GM23338 (cell line): ENCODE data around the gene AADAT. TPM values are rescaled to one million over a fixed set of nuclear protein-coding genes. Genes with fewer than 3 reads are reported as not detected.

Source experiments
- ATAC-seq: fragments of 200-7000 bp; cut with Tn5 transposase; 3 replicates; pipeline ENCODE4 v1.9.1; 2020
- DNase-seq: peaks from one replicate; pipeline ENCODE4 v3.0.0-alpha.2; 2015; ENCODE audit warnings: low spot score
- H2AFZ ChIP-seq: fragments of 200-600 bp; sonication (generic); 2 replicates; pipeline ENCODE4 v1.8.0; 2016; ENCODE audit warnings: antibody characterized with exemption, mild to moderate bottlenecking, moderate library complexity
- H3F3A ChIP-seq: fragments of 200-600 bp; sonication (generic); replicated peaks from 2 replicates; pipeline ENCODE4 v1.8.0; 2017; ENCODE audit warnings: antibody characterized with exemption, mixed run types, low read depth
- H3K27ac ChIP-seq: fragments of 200-600 bp; sonication (generic); 2 replicates; pipeline ENCODE4 v1.6.1; 2016; ENCODE audit warnings: low read depth
- H3K27me3 ChIP-seq: fragments of 200-600 bp; sonication (generic); 2 replicates; pipeline ENCODE4 v1.8.0; 2016; ENCODE audit warnings: mild to moderate bottlenecking, mixed run types, moderate library complexity; ENCODE audit not compliant: insufficient read depth
- H3K36me3 ChIP-seq: fragments of 200-600 bp; sonication (generic); 2 replicates; pipeline ENCODE4 v1.8.0; 2016; ENCODE audit warnings: mild to moderate bottlenecking; ENCODE audit not compliant: insufficient read depth
- H3K4me1 ChIP-seq: fragments of 200-600 bp; sonication (generic); 2 replicates; pipeline ENCODE4 v1.8.0; 2016; ENCODE audit warnings: mild to moderate bottlenecking, moderate library complexity; ENCODE audit not compliant: insufficient read depth
- H3K4me2 ChIP-seq: fragments of 200-600 bp; sonication (generic); 2 replicates; pipeline ENCODE4 v1.7.1; 2017; ENCODE audit warnings: mixed run types
- H3K4me3 ChIP-seq: fragments of 200-600 bp; sonication (generic); 2 replicates; pipeline ENCODE4 v1.6.1; 2016; ENCODE audit warnings: mixed run types
- H3K79me2 ChIP-seq: fragments of 200-600 bp; sonication (generic); replicated peaks from 2 replicates; pipeline ENCODE4 v1.8.0; 2017; ENCODE audit warnings: mild to moderate bottlenecking; ENCODE audit not compliant: insufficient read depth
- H3K9me2 ChIP-seq: fragments of 200-600 bp; sonication (generic); 2 replicates; pipeline ENCODE4 v1.8.0; 2017; ENCODE audit not compliant: insufficient read depth
- H4K20me1 ChIP-seq: fragments of 200-600 bp; sonication (generic); replicated peaks from 2 replicates; pipeline ENCODE4 v1.8.0; 2017; ENCODE audit warnings: mild to moderate bottlenecking; ENCODE audit not compliant: insufficient read depth
- H3K27ac Mint-ChIP-seq: 2 replicates; pipeline ENCODE4 v1.8.0; 2020; ENCODE audit warnings: inconsistent platforms, mild to moderate bottlenecking, moderate library complexity, mixed read lengths
- H3K27me3 Mint-ChIP-seq: 3 replicates; pipeline ENCODE4 v1.8.0; 2022; ENCODE audit warnings: low read depth, mild to moderate bottlenecking, moderate library complexity, mixed read lengths, inconsistent platforms; ENCODE audit not compliant: insufficient read depth, poor library complexity
- H3K36me3 Mint-ChIP-seq: 3 replicates; pipeline ENCODE4 v1.8.0; 2021; ENCODE audit warnings: low read depth, mild to moderate bottlenecking, inconsistent platforms, moderate library complexity, mixed read lengths
- H3K4me1 Mint-ChIP-seq: 3 replicates; pipeline ENCODE4 v1.8.0; 2020; ENCODE audit warnings: mild to moderate bottlenecking, inconsistent platforms, mixed read lengths
- H3K4me3 Mint-ChIP-seq: 3 replicates; pipeline ENCODE4 v1.8.0; 2021; ENCODE audit warnings: moderate library complexity, mild to moderate bottlenecking, inconsistent platforms, mixed read lengths
- H3K9me3 Mint-ChIP-seq: 3 replicates; pipeline ENCODE4 v1.8.0; 2020; ENCODE audit warnings: moderate library complexity, mild to moderate bottlenecking, inconsistent platforms, mixed read lengths
- CREB1 ChIP-seq: fragments of 250-450 bp; sonication (Bioruptor Pico); IDR thresholded peaks from 2 replicates; pipeline ENCODE4 v1.5.0; 2020; ENCODE audit warnings: low read depth, mild to moderate bottlenecking, moderate library complexity
- CTCF ChIP-seq, 2 experiments: fragments of 200-600 bp in 1 of 2; sonication (generic) in 1 of 2; conservative IDR thresholded peaks; 2 replicates each; pipeline versions ENCODE4 v1.5.1 to v1.6.1; 2016 to 2017; ENCODE audit warnings: antibody characterized with exemption in 2 of 2, low read depth in 2 of 2, mild to moderate bottlenecking in 2 of 2, moderate library complexity in 1 of 2
- ETS1 ChIP-seq: IDR thresholded peaks from 2 replicates; pipeline ENCODE4 v1.6.1; 2016; ENCODE audit warnings: antibody characterized with exemption
- EZH2 ChIP-seq: fragments of 200-600 bp; sonication (generic); IDR thresholded peaks from one replicate; pipeline ENCODE4 v1.8.0; 2017; ENCODE audit warnings: antibody characterized with exemption, mild to moderate bottlenecking, low read depth; ENCODE audit not compliant: unreplicated experiment
- EZH2phosphoT487 ChIP-seq: fragments of 200-600 bp; sonication (generic); IDR thresholded peaks from one replicate; pipeline ENCODE4 v1.8.1; 2018; ENCODE audit warnings: antibody characterized with exemption; ENCODE audit not compliant: unreplicated experiment
- JUNB ChIP-seq: IDR thresholded peaks from one replicate; pipeline ENCODE4 v1.6.1; 2016; ENCODE audit warnings: antibody characterized with exemption; ENCODE audit not compliant: unreplicated experiment
- NANOG ChIP-seq: IDR thresholded peaks from 2 replicates; pipeline ENCODE4 v1.6.1; 2016; ENCODE audit warnings: antibody characterized with exemption, borderline replicate concordance
- POLR2AphosphoS5 ChIP-seq: IDR thresholded peaks from 2 replicates; pipeline ENCODE4 v1.6.1; 2016; ENCODE audit warnings: antibody characterized with exemption, low read depth
- STAT1 ChIP-seq: IDR thresholded peaks from one replicate; pipeline ENCODE4 v1.6.1; 2016; ENCODE audit warnings: antibody characterized with exemption; ENCODE audit not compliant: unreplicated experiment
- ZNF114 ChIP-seq: fragments of 250-450 bp; sonication (Bioruptor Pico); IDR thresholded peaks from 2 replicates; pipeline ENCODE4 v1.5.0; 2020; ENCODE audit warnings: mild to moderate bottlenecking, moderate library complexity
- ZNF331 ChIP-seq: fragments of 250-450 bp; sonication (Bioruptor Pico); IDR thresholded peaks from 2 replicates; pipeline ENCODE4 v1.5.0; 2020; ENCODE audit warnings: low read depth, mild to moderate bottlenecking, moderate library complexity
- polyA plus RNA-seq: library from polyadenylated mRNA; unstranded; fragments of >200 nt; fragmentation: Nextera tagmentation; extraction: Ambion mirVana; gene quantifications from 2 replicates; pipeline ENCODE4 v1.2.1, GENCODE V29; 2016
- total RNA-seq: library from RNA; depleted of rRNA; stranded (reverse); fragments of >200 nt; shearing (Covaris generic); gene quantifications from 2 replicates; pipeline ENCODE4 v1.2.3, GENCODE V29; 2014
- TF ChIP-seq, protein P1 (sequence below): fragments of 250-450 bp; sonication (Bioruptor Pico); IDR thresholded peaks from 2 replicates; pipeline ENCODE4 v1.5.0; 2020; ENCODE audit warnings: mild to moderate bottlenecking, moderate library complexity
- TF ChIP-seq, protein P2 (sequence below): IDR thresholded peaks from one replicate; pipeline ENCODE4 v1.6.1; 2018; ENCODE audit warnings: antibody characterized with exemption; ENCODE audit not compliant: unreplicated experiment

Gene AADAT
- total and polyA plus RNA-seq, 2 experiments from 2014 or later: 6.9 to 7.0 TPM

GRCh38 chr4:170091069-170091696 lies 1.4 kb upstream of the AADAT start:
- peak; percentile 47 for DNase-seq
- peak overlapping the region; percentile 75 for H3K4me3 ChIP-seq

More at GRCh38 chr4:170091069-170091696, 1.4 kb upstream of the AADAT start:
- no peaks in the 10 kb centered on the region for H3K79me2 ChIP-seq
- H3K36me3 ChIP-seq: no peaks in the 10 kb centered on the region; the same call in 1 of the 2 replicates
- TF ChIP-seq POLR2AphosphoS5 (no peak), ZNF114 (CRISPR knock-in tag) (no peak), NANOG (no peak), JUNB (no peak), ZNF331 (CRISPR knock-in tag) (no peak), EZH2phosphoT487 (no peak), EZH2 (no peak), CREB1 (CRISPR knock-in tag) (no peak), CTCF (conservative IDR thresholded peaks at IDR 0.05; ENCODE audit: low read depth in 2 of 2) (no peak), ETS1 (no peak), STAT1 (no peak)
- TF ChIP-seq, protein P1, sequence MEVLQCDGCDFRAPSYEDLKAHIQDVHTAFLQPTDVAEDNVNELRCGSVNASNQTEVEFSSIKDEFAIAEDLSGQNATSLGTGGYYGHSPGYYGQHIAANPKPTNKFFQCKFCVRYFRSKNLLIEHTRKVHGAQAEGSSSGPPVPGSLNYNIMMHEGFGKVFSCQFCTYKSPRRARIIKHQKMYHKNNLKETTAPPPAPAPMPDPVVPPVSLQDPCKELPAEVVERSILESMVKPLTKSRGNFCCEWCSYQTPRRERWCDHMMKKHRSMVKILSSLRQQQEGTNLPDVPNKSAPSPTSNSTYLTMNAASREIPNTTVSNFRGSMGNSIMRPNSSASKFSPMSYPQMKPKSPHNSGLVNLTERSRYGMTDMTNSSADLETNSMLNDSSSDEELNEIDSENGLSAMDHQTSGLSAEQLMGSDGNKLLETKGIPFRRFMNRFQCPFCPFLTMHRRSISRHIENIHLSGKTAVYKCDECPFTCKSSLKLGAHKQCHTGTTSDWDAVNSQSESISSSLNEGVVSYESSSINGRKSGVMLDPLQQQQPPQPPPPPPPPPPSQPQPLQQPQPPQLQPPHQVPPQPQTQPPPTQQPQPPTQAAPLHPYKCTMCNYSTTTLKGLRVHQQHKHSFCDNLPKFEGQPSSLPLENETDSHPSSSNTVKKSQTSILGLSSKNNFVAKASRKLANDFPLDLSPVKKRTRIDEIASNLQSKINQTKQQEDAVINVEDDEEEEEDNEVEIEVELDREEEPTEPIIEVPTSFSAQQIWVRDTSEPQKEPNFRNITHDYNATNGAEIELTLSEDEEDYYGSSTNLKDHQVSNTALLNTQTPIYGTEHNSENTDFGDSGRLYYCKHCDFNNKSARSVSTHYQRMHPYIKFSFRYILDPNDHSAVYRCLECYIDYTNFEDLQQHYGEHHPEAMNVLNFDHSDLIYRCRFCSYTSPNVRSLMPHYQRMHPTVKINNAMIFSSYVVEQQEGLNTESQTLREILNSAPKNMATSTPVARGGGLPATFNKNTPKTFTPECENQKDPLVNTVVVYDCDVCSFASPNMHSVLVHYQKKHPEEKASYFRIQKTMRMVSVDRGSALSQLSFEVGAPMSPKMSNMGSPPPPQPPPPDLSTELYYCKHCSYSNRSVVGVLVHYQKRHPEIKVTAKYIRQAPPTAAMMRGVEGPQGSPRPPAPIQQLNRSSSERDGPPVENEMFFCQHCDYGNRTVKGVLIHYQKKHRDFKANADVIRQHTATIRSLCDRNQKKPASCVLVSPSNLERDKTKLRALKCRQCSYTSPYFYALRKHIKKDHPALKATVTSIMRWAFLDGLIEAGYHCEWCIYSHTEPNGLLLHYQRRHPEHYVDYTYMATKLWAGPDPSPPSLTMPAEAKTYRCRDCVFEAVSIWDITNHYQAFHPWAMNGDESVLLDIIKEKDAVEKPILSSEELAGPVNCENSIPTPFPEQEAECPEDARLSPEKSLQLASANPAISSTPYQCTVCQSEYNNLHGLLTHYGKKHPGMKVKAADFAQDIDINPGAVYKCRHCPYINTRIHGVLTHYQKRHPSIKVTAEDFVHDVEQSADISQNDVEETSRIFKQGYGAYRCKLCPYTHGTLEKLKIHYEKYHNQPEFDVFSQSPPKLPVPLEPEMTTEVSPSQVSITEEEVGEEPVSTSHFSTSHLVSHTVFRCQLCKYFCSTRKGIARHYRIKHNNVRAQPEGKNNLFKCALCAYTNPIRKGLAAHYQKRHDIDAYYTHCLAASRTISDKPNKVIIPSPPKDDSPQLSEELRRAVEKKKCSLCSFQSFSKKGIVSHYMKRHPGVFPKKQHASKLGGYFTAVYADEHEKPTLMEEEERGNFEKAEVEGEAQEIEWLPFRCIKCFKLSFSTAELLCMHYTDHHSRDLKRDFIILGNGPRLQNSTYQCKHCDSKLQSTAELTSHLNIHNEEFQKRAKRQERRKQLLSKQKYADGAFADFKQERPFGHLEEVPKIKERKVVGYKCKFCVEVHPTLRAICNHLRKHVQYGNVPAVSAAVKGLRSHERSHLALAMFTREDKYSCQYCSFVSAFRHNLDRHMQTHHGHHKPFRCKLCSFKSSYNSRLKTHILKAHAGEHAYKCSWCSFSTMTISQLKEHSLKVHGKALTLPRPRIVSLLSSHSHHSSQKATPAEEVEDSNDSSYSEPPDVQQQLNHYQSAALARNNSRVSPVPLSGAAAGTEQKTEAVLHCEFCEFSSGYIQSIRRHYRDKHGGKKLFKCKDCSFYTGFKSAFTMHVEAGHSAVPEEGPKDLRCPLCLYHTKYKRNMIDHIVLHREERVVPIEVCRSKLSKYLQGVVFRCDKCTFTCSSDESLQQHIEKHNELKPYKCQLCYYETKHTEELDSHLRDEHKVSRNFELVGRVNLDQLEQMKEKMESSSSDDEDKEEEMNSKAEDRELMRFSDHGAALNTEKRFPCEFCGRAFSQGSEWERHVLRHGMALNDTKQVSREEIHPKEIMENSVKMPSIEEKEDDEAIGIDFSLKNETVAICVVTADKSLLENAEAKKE (CRISPR knock-in tag): no peak
- TF ChIP-seq, protein P2, sequence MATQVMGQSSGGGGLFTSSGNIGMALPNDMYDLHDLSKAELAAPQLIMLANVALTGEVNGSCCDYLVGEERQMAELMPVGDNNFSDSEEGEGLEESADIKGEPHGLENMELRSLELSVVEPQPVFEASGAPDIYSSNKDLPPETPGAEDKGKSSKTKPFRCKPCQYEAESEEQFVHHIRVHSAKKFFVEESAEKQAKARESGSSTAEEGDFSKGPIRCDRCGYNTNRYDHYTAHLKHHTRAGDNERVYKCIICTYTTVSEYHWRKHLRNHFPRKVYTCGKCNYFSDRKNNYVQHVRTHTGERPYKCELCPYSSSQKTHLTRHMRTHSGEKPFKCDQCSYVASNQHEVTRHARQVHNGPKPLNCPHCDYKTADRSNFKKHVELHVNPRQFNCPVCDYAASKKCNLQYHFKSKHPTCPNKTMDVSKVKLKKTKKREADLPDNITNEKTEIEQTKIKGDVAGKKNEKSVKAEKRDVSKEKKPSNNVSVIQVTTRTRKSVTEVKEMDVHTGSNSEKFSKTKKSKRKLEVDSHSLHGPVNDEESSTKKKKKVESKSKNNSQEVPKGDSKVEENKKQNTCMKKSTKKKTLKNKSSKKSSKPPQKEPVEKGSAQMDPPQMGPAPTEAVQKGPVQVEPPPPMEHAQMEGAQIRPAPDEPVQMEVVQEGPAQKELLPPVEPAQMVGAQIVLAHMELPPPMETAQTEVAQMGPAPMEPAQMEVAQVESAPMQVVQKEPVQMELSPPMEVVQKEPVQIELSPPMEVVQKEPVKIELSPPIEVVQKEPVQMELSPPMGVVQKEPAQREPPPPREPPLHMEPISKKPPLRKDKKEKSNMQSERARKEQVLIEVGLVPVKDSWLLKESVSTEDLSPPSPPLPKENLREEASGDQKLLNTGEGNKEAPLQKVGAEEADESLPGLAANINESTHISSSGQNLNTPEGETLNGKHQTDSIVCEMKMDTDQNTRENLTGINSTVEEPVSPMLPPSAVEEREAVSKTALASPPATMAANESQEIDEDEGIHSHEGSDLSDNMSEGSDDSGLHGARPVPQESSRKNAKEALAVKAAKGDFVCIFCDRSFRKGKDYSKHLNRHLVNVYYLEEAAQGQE: no peak
- Mint-ChIP-seq H3K27me3 (peaks cover 8% of the 10 kb centered on the region), H3K9me3 (peaks cover 4% of the 10 kb centered on the region; the same call in 2 of the 3 replicates), H3K4me3 (no peak overlapping the region), H3K4me1 (peaks cover 26% of the 10 kb centered on the region), H3K27ac (no peak overlapping the region), H3K36me3 (peaks cover 15% of the 10 kb centered on the region)
- no peaks in the 10 kb centered on the region for H3K9me2 ChIP-seq
- peak overlapping the region; percentile 93 for H2AFZ ChIP-seq
- no peaks in the 10 kb centered on the region for H4K20me1 ChIP-seq
- H3F3A ChIP-seq: no peaks in the 10 kb centered on the region
- H3K27me3 ChIP-seq: peaks cover 39% of the 10 kb centered on the region
- H3K4me1 ChIP-seq: peaks cover 11% of the 10 kb centered on the region
- peak overlapping the region; percentile 98 for H3K4me2 ChIP-seq
- peak; percentile 6; the same call in 1 of the 3 replicates for ATAC-seq
- no peak overlapping the region for H3K27ac ChIP-seq
